Measurements from ENCODE around the gene FH. TPM values are rescaled to one million over a fixed set of nuclear protein-coding genes. Genes with fewer than 3 reads are reported as not detected.

FH gene
- total RNA-seq, 1 experiment from 2014 or later: 73.6 TPM

DNA sequence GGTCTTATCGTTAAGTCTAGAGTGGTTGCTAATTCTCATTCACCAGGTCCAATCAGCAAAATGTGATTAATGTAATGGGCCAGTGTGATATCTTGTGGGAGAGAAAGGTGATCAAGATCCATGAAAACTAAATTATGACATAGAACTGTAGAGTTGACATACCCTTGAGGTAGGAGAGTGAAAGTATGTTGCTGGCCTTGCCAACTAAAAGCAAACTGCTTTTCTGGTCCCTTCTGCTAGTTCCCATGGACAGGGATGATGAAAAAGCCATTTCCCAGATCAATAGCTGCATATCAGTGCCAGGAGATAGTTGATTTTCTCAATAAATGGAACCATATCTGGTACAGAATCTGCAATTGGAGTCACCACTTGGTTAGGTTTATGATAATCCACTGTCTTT is 65.8 kb downstream of the FH start:
- intact Hi-C loops (cut with micrococcal nuclease; ENCODE audit: unreplicated experiment): no loop called here
- Histone ChIP-seq H3K9me3 (ENCODE audit: low read depth, low read length, poor library complexity, severe bottlenecking) (no peaks in the 10 kb centered on the region), H3K4me3 (ENCODE audit: low read depth, low read length, poor library complexity, severe bottlenecking) (no peak overlapping the region), H3K27me3 (replicated peaks; ENCODE audit: insufficient read depth, low read depth, low read length, poor library complexity) (no peaks in the 10 kb centered on the region), H3K27ac (ENCODE audit: low read depth, low read length, poor library complexity, severe bottlenecking) (no peak overlapping the region), H3K4me1 (ENCODE audit: insufficient read depth, low read length, poor library complexity, severe bottlenecking) (no peaks in the 10 kb centered on the region), H3K36me3 (ENCODE audit: insufficient read depth, low read length, poor library complexity, severe bottlenecking) (no peaks in the 10 kb centered on the region)
- no peak for DNase-seq (ENCODE audit: low spot score)
- no TSS peak for BruUV-seq (replicated peaks)
- ChIA-PET POLR2A (ENCODE audit: low non-redundant PET) (no interaction called here), CTCF (no interaction called here)
- TF ChIP-seq, protein P1, sequence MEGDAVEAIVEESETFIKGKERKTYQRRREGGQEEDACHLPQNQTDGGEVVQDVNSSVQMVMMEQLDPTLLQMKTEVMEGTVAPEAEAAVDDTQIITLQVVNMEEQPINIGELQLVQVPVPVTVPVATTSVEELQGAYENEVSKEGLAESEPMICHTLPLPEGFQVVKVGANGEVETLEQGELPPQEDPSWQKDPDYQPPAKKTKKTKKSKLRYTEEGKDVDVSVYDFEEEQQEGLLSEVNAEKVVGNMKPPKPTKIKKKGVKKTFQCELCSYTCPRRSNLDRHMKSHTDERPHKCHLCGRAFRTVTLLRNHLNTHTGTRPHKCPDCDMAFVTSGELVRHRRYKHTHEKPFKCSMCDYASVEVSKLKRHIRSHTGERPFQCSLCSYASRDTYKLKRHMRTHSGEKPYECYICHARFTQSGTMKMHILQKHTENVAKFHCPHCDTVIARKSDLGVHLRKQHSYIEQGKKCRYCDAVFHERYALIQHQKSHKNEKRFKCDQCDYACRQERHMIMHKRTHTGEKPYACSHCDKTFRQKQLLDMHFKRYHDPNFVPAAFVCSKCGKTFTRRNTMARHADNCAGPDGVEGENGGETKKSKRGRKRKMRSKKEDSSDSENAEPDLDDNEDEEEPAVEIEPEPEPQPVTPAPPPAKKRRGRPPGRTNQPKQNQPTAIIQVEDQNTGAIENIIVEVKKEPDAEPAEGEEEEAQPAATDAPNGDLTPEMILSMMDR (conservative IDR thresholded peaks at IDR 0.05; ENCODE audit: low read depth, low read length): no peak
- TF ChIP-seq EZH2 (IDR thresholded peaks at IDR 0.05; ENCODE audit: borderline replicate concordance, low read depth, low read length, poor library complexity, severe bottlenecking): no peak

DNA sequence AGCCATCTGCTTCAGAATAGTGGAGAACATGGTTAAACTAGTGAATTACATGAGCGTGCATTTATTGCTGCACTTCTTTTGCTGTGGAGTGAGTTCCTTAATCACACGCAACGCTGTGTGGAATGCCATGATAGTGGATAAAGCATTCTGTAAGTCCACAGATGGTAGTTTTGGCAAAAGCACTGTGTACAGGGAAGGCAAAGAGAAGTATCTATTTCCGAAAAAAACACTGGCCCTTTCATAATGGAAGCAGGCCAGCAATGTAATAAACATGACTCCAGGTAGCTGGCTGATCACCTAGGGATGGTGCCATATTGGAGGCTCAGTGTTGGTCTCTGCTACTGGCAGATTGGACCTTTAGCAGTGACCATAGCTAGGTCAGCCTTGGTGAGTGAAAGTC is 67.6 kb downstream of the FH start:
- TF ChIP-seq, protein P1 (conservative IDR thresholded peaks at IDR 0.05; ENCODE audit: low read depth, low read length): no peak
- no peak for TF ChIP-seq EZH2 (IDR thresholded peaks at IDR 0.05; ENCODE audit: borderline replicate concordance, low read depth, low read length, poor library complexity, severe bottlenecking)
- no TSS peak for BruUV-seq (replicated peaks)
- intact Hi-C loops (cut with micrococcal nuclease; ENCODE audit: unreplicated experiment): no loop called here
- Histone ChIP-seq H3K27me3 (replicated peaks; ENCODE audit: insufficient read depth, low read depth, low read length, poor library complexity) (no peaks in the 10 kb centered on the region), H3K27ac (ENCODE audit: low read depth, low read length, poor library complexity, severe bottlenecking) (no peak overlapping the region), H3K36me3 (ENCODE audit: insufficient read depth, low read length, poor library complexity, severe bottlenecking) (no peaks in the 10 kb centered on the region), H3K4me1 (ENCODE audit: insufficient read depth, low read length, poor library complexity, severe bottlenecking) (no peaks in the 10 kb centered on the region), H3K9me3 (ENCODE audit: low read depth, low read length, poor library complexity, severe bottlenecking) (no peaks in the 10 kb centered on the region), H3K4me3 (ENCODE audit: low read depth, low read length, poor library complexity, severe bottlenecking) (no peak overlapping the region)
- POLR2A ChIA-PET (ENCODE audit: low non-redundant PET): no interaction called here
- CTCF ChIA-PET: no interaction called here
- no peak for DNase-seq (ENCODE audit: low spot score)

Other genes with a start within 250 kb of the FH start
- gene RGS7, start 162.6 kb downstream of the FH start, total RNA-seq (2021): not detected in 2 replicates
- gene KMO, start 12.6 kb upstream of the FH start, total RNA-seq (2021): 11.8 and 12.7 TPM in 2 replicates
- 10.6 and 11.9 TPM in 2 replicates for gene CHML, start 120.6 kb upstream of the FH start, total RNA-seq (2021)
- gene OPN3, start 120.6 kb upstream of the FH start, total RNA-seq (2021): 12.6 and 14.2 TPM in 2 replicates
- not detected in 2 replicates for gene WDR64, start 132.5 kb upstream of the FH start, total RNA-seq (2021)

All from A673 (cell line).